CD4-positive, alpha-beta T cell treated with Interleukin-6 at 100 ng/mL for 8 hours (primary cell): Measurements from ENCODE around the gene SIM1.

Experiments
- DNase-seq: peaks from one replicate; pipeline ENCODE4 v3.0.0-alpha.2; 2020; ENCODE audit warnings: mixed read lengths, low spot score

Gene SIM1, protein sequence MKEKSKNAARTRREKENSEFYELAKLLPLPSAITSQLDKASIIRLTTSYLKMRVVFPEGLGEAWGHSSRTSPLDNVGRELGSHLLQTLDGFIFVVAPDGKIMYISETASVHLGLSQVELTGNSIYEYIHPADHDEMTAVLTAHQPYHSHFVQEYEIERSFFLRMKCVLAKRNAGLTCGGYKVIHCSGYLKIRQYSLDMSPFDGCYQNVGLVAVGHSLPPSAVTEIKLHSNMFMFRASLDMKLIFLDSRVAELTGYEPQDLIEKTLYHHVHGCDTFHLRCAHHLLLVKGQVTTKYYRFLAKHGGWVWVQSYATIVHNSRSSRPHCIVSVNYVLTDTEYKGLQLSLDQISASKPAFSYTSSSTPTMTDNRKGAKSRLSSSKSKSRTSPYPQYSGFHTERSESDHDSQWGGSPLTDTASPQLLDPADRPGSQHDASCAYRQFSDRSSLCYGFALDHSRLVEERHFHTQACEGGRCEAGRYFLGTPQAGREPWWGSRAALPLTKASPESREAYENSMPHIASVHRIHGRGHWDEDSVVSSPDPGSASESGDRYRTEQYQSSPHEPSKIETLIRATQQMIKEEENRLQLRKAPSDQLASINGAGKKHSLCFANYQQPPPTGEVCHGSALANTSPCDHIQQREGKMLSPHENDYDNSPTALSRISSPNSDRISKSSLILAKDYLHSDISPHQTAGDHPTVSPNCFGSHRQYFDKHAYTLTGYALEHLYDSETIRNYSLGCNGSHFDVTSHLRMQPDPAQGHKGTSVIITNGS

GRCh38 chr6:100464903-100465700 is at the start of gene SIM1:
TSS of gene SIM1 (minus strand) at chr6:100464921. CDS start at chr6:100463468, 1,453 bp downstream.
- no peak for DNase-seq

DNA sequence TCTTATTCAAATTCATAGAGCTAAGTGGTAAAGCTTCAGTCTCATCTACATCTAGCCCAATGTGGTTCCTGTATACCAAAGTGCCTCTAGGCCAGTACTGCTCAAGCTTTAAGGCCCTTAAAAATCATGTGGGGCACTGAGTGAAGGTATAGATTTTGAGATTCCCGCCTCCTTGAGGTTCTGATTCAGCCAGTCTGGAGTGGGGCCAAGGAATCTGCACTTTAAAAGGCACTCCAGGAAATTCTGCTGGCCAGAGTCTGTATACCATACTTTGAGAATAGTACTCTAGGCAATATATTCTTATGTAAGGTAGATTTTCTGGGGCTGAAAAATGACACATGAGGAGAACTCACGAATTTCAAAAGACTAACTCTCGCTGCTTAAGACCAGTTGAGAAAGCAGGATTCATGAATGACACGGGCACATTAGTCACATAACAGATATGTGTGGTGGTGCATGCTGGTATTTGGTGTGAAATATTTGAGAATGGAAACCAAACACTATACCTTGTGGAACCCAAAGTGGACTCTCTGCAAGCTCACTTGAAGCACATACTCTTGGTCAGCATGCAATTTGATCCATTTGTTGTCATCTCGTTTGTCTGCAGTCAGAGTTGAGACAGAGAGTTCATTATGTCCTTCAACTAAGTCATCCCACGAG is 47.6 kb upstream of the SIM1 start:
- no peak for DNase-seq

- no peak for DNase-seq
Observed at GRCh38 chr6:100509101-100509500, 44.4 kb upstream of the SIM1 start.

DNA sequence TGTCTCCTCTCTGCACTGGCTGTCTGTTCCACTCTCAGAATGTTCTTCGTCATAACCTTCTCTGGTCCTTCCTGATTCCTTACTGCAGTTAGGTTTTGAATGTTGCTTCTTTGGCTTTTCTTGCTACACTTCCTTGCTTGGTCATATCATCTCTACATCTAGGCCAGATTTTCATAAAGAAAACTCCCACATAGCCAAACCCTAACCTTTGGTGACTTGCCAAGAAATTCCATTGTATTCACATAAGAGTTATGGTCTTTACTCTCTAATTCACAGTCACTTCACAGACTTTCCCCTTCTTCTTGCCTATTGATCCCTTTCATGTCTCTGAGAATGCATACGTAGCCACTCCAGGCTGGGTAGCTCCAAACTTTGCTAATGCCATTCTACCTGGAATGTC is 41.9 kb upstream of the SIM1 start:
- no peak for DNase-seq

DNA sequence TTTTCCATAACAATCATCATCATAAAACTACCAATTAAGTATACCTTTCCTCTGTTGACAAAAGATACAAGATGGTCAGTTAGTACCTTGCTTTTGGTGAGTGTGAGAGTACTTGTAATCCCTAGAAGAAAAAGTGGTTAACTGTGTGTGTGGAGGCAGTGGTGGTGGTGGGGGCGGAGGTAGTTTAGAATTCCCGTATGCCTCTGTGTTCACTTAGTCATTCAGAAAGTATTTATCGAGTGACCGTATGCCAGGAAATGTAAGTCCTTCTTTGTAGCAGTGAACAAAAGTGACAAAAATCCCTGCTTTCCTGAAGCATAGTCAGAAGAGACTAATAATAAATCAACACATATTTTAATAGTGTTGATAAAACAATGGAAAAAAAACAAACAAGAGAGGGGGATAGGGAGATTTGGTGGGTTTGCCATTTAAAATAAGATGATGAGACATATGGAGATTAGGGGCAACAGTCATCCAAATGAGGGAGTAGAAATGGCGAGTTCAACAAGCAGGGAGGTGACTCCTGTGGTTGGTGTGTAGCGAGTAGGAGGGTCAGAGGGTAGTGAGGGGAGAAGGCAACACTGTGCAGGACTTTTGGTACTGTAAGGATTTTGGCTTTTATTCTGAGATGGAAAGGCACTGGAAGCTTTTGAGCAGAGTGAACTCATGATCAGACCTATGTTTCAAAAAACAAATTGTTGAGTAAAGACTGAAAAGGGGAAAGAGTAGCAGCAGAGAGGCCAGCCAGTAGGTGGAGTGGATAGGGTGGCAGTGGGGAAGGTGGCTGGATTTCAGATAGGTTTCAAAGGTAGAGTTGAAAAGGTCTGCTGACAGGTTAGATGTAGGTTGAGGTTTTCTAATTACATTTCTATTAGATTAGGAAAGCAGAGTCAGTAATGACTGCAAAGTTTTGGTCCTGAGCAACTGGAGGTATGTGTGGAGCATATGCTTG is 40.3 kb upstream of the SIM1 start:
- no peak for DNase-seq

DNA sequence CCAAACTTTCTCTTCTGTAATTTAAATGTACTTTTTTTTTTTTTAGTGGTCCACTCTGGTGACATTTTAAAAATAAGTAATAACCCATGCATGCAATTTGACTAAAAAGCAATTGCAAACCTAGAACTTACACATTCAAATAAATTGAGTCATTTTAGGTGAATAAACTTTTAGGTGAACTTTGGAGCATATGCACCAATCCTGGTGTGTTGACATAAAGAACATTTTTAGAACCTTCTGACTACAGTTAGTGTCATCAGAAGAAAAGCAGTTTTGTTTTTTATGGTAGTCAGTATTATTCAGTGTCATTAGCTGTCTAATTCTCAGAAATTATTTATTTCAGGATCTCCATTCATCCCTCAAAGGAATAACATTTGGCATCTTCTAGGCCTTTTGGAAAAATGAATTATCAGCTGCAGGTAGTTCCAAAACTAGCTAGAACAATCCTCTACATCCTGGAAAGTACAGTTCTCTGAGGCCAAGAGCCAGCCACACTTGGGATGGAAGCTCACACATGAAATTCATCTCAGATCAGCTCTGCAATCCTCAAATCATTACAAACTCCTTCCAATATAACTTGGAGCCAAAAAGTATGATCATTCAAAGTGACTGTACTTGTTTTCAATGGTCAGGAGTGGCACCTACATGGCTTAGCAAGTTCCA is 38.5 kb upstream of the SIM1 start:
- no peak for DNase-seq

DNA sequence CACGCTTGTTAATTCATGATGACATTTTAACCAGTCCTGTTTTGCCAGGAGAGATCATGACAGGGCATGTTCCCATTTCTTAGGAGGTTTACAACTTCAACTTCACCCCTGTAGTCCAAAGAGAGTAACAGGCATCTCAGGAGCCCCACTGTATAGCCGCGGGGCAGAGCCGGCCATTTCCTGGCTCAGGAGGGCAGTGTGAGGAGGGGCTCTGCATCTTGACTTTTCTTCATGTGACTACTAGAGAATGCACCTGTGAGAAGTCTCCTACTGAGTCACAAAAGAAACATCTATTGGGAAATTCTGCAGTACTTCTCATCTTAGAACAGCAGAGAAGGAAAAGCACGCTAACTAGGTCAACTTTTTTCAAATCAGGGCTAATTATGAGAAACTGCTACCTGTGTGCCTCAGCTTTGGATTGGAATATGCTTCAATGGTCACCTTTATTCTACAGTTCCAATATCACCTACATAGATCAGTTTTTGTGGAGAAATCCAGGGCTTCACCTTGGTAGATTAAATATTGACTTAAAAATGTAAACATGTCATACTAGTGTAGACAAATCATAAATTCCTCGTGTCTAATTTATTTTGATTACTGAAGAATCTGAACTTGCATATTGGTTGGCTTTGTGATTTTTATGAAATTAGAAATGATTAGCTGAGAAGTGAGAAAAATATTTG is 28.6 kb upstream of the SIM1 start:
- DNase-seq: no peak

DNA sequence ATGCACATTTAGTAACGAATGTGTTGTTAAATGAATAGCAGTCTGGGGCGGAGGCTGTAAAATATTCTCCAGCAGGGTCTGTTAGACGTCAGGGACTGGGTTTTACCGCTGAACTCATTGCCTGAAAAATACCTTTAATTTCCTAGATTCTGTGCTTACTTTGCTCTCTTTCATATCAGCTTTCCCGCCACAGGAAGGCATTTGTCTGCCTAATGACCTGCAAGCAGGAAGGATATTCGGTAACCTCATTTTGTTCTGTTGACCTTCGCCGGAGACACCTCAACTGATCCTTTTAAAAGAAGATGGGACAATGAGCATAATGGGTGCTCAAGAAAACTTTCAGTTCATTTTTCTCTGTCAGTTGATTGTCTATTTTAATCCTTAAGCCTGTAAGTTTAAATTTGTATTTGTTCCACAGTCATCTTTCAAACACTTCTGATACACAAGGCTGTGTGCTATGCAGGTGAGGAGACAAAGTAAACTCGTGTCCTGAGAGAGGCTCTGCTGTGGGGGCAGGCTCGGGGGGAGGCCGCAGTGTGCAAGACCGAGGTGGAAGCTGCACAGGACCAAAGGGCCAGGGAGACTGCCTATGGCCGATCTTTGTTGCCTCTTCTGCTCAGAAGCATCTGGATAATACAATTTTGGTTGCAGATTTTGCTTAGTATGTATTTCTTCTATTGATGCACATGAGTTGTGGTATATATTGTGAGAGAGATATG is 27.4 kb upstream of the SIM1 start:
- DNase-seq: no peak

GRCh38 chr6:100490065-100490464 is 25.3 kb upstream of the SIM1 start:
- DNase-seq: no peak

DNA sequence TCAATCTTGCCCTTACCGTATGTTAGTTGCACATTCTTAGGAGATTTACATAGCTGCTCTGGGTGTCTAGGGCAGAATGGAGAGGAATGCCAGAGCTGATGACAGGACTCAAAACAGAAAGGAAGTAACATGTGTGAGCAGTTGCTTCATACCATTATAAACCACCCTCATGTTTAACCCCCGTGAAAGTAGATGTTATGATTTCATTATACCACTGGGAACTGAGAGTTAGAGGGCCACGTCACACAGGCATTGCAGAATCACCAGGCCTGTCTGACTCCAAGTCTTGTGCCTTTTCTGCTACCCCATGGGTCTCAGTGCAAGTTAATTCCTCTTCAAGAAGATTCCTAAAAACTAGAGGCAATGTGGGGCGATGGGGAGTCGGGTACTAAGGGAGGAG is 23.5 kb upstream of the SIM1 start:
- DNase-seq: no peak

DNA sequence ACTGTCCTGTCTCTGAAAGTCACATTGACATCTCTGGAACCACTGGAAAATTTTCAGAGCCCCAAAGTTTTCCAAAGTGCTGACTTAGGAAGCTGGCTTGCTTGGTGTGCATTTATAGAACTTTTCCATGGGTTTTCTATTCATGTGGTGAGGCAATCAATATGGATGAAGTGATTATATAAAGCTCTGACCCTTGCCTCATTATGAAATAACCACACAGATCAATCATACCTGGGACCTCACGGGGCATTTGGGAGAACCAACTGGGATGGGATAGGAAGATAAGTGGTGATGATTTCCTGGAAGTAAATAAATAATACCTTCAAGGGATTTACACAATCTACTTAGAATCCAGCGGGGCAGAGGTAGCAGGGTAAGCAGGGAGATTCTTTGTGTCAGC is 22.9 kb upstream of the SIM1 start:
- DNase-seq: no peak

- DNase-seq: no peak
Observed at GRCh38 chr6:100485268-100485667, 20.5 kb upstream of the SIM1 start.

DNA sequence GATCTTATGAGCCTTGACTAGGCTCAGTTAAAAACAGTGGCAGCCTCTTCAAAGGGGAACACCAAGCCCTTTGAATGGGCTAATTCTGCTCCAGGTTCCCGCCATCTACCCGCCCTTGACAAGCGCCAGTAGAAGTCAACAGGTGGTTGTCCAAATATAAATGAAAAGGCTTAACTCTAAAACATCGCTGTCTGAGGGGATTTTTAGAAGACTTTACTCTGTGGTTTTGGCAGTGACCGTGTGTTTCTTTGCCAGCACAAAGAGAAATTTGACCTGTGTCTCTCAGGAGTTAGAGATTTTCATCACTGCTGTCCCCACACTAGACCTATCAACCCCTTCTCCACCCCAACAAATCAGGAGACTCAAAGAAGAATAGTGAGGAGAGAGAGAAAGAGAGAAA is 19.8 kb upstream of the SIM1 start:
- no peak for DNase-seq

DNA sequence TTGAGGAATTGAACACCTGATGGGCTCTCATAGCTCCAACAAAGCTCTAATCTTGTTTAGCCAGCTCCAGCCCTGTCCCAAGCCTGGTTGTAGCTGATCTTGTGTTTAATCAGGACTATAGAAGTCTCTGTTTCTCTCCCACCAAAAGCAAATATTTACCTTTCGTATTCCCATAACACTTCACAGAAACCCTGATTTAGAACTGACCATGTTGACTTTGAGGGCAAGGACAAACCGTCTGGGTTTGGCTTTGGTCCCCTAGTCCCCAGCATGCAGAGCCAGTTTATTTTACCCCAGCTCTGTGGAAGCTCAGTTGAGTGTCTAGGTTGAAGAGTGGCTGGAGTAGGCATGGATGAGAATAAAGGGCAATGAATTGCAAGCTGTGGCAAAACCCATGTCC is 18.0 kb upstream of the SIM1 start:
- no peak for DNase-seq

DNA sequence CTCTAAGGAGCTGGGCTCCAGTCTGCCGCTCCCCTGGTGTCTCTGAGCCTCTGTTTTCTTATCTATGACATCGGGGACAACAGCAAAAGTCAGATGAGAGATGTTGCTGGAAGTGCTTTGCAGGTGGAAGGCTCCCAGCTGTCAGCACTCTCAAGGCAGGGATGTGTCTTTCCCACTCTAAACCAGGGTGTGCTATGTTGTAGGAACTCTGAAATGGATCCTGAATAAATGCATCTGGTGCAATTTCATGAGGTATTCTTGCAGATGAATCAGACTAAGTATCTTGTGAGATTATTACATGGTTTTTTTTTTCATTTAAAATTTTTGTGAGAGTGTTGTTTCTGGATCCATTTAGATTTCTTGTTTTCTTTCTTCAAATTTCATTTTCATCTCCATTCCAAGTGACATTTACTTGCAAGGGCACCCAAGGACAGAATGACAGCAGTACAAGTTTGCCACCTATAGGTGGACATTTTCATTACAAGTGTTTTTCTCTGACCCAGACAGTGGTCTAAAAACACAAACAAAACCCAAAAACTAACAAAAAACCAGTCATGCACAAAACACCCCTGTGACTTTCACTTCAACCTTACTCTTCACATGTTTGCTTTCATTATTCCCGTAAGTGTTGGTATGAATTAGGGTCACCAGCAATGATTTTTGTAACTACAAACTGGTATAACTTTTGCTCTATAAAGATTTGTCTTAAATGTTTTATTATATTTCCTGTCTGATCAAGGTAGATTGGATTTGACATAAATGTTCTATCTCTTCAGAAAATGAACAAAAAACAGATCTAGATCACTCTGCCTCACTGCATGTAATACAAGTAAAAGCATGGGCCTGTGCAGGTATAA is 14.7 kb upstream of the SIM1 start:
- no peak for DNase-seq

DNA sequence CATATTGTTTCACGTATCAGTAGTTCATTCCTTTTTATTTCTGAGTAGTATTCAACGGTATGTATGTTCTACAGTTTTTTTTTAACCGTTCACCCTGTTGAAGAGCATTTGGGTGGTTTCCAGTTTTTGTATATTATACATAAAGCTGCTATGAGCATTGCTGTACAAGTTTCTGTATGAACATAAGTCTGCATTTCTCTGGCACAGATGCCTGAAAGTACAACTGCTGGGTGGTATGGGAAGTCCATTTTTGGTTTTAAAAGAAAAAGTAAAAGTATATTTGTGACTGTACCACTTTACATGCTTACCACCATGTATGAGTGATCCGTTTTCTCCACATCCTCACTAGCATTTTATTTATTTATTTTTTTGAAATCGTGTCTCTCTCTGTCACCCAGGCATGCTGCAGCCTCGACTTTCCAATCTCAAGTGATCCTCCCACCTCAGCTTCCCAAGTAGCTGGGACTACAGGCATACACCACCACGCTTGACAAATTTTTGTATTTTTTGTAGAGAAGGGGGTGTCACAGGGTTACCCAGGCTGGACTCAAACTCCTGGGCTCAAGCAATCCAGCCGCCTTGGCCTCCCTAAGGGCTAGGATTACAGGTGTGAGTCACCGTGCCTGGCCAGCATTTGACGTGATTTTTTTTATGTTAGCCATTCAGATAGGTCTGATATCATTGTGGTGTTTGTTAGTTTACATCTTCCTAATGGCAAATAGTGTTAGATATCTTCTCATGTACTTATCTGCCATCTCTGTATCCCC is 11.0 kb upstream of the SIM1 start:
- DNase-seq: no peak

- DNase-seq: no peak
Observed at GRCh38 chr6:100473182-100473581, 8.5 kb upstream of the SIM1 start.
